Measurements from ENCODE around the gene DNAJC1. TPM values are rescaled to one million over a fixed set of nuclear protein-coding genes. Genes with fewer than 3 reads are reported as not detected.

Gene DNAJC1
- total and polyA plus RNA-seq, 2 donors (not counting 3 experiments of a cell fraction or from before 2014, with no cell fraction given) = 11.2 to 19.7 TPM

GRCh38 chr10:22053048-22053447 lies 49.5 kb upstream of the DNAJC1 start:
- no peak overlapping the region for H3K4me3 ChIP-seq (replicated peaks in 1 of 3; ENCODE audit: insufficient read depth in 1 of 3, low read depth in 1 of 3, low read length in 3 of 3)
- DNase-seq (ENCODE audit: low read depth, low spot score) = no peak
- FAIRE-seq = no peak
- intact Hi-C loops (cut with micrococcal nuclease) = no loop called here
- CTCF ChIA-PET = interaction anchor here (0.9 kb wide), 1 partner anchor 9 kb away, joined by 3 read pairs; no protein-coding TSS in a partner anchor
- no peaks in the 10 kb centered on the region for H3K79me2 ChIP-seq (ENCODE audit: control insufficient read depth, insufficient read depth, low read length)
- no peaks in the 10 kb centered on the region for H3K9me3 ChIP-seq (replicated peaks; ENCODE audit: control insufficient read depth, insufficient read depth, low read length)
- H4K20me1 ChIP-seq (replicated peaks; ENCODE audit: control insufficient read depth, extremely low read depth, insufficient read depth, low read length) = no peaks in the 10 kb centered on the region
- TF ChIP-seq FOS (IDR thresholded peaks at IDR 0.05; ENCODE audit: borderline replicate concordance, insufficient read depth, low read length) (no peak), MAX (IDR thresholded peaks at IDR 0.05; ENCODE audit: insufficient read depth, insufficient read length) (no peak), MYC (IDR thresholded peaks at IDR 0.05; ENCODE audit: low read depth, low read length) (no peak), GATA2 (IDR thresholded peaks at IDR 0.05; ENCODE audit: insufficient read depth, insufficient read length, low read depth, low read length) (no peak), CTCF (IDR thresholded peaks at IDR 0.05; ENCODE audit: extremely low read depth in 1 of 2, insufficient read depth in 1 of 2, low read depth in 1 of 2, low read length in 2 of 2) (no peak), EZH2 (IDR thresholded peaks at IDR 0.05; ENCODE audit: borderline replicate concordance, low read depth, low read length, severe bottlenecking) (no peak)
- H3K36me3 ChIP-seq (ENCODE audit: control insufficient read depth in 2 of 2, extremely low read depth in 1 of 2, insufficient read depth in 2 of 2, low read length in 2 of 2) = no peaks in the 10 kb centered on the region
- H3K27me3 ChIP-seq (ENCODE audit: control insufficient read depth in 2 of 2, insufficient read depth in 2 of 2, low read length in 2 of 2) = no peaks in the 10 kb centered on the region
- H3K9ac ChIP-seq (replicated peaks; ENCODE audit: extremely low read depth, insufficient read depth, low read length) = no peak overlapping the region
- H3K4me1 ChIP-seq (ENCODE audit: control insufficient read depth, extremely low read depth, insufficient read depth, low read length) = no peaks in the 10 kb centered on the region
- POLR2A ChIA-PET = no interaction called here
- dilution Hi-C loops (cut with MboI; ENCODE audit: extremely low pct_ligation_motif_present, low sequenced_read_pairs) = no loop called here
- H3K9me1 ChIP-seq (replicated peaks; ENCODE audit: control insufficient read depth, extremely low read depth, insufficient read depth, low read length) = no peaks in the 10 kb centered on the region
- no TSS peak for BruUV-seq (replicated peaks)
- no peak overlapping the region for H3K4me2 ChIP-seq (ENCODE audit: insufficient read depth, low read length)
- no peak overlapping the region for H3K27ac ChIP-seq (ENCODE audit: insufficient read depth, low read depth, low read length)
- no peak overlapping the region for H2AFZ ChIP-seq (ENCODE audit: low read depth, low read length)

Measured in endothelial cell of umbilical vein (primary cell).